OCI-LY3 (cell line): ENCODE results near the gene PMCH.

ENCODE experiments used
- EZH2phosphoT487 ChIP-seq: fragments of 200-600 bp; shearing (Covaris generic); IDR thresholded peaks from 2 replicates; pipeline ENCODE4 v1.6.1; 2018; ENCODE audit warnings: antibody characterized with exemption, mixed run types, low read depth
- TF ChIP-seq, protein P1 (sequence below): fragments of 200-600, 300-600 bp; sonication (generic); IDR thresholded peaks from 2 replicates; pipeline ENCODE4 v1.5.1; 2014; ENCODE audit warnings: antibody characterized with exemption, low read length, low read depth

DNA sequence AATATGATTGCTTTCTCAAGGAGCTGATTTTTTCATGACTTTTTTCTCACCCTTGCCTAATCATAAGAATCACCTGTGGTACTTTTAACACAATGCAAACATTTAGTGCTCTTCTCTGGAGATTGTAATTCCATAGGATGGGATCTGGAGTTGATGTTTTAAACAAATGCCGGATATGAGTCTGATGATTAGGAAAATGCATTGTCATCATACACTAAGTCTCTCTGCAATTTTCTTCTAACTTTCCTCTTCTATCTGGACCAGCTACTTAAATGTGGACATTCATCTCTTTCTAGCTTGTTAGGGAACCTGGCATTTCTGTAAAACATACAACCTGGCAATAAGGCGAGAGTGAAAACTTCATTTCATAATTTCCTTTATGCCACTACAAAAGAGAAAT lies 23.5 kb downstream of the PMCH start:
- TF ChIP-seq, protein P1, sequence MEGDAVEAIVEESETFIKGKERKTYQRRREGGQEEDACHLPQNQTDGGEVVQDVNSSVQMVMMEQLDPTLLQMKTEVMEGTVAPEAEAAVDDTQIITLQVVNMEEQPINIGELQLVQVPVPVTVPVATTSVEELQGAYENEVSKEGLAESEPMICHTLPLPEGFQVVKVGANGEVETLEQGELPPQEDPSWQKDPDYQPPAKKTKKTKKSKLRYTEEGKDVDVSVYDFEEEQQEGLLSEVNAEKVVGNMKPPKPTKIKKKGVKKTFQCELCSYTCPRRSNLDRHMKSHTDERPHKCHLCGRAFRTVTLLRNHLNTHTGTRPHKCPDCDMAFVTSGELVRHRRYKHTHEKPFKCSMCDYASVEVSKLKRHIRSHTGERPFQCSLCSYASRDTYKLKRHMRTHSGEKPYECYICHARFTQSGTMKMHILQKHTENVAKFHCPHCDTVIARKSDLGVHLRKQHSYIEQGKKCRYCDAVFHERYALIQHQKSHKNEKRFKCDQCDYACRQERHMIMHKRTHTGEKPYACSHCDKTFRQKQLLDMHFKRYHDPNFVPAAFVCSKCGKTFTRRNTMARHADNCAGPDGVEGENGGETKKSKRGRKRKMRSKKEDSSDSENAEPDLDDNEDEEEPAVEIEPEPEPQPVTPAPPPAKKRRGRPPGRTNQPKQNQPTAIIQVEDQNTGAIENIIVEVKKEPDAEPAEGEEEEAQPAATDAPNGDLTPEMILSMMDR: no peak
- no peak for TF ChIP-seq EZH2phosphoT487
